Rectal smooth muscle tissue (tissue), 1 donor: ENCODE results near the gene SRD5A1.

Experiments
- H3K27ac ChIP-seq: one replicate; pipeline ENCODE4 v1.7.0; 2013; ENCODE audit warnings: low read depth, low read length, inconsistent platforms
- H3K27me3 ChIP-seq: one replicate; pipeline ENCODE4 v1.7.0; 2013; ENCODE audit warnings: low read length; ENCODE audit not compliant: control insufficient read depth, insufficient read depth
- H3K36me3 ChIP-seq: one replicate; pipeline ENCODE4 v1.7.0; 2013; ENCODE audit warnings: low read length; ENCODE audit not compliant: control insufficient read depth, insufficient read depth
- H3K4me1 ChIP-seq: one replicate; pipeline ENCODE4 v1.7.0; 2013; ENCODE audit warnings: low read length; ENCODE audit not compliant: control insufficient read depth, insufficient read depth
- H3K4me3 ChIP-seq: one replicate; pipeline ENCODE4 v1.7.0; 2013; ENCODE audit warnings: low read length
- H3K9ac ChIP-seq: one replicate; pipeline ENCODE4 v1.7.0; 2013; ENCODE audit warnings: low read length

The SRD5A1 gene

DNA sequence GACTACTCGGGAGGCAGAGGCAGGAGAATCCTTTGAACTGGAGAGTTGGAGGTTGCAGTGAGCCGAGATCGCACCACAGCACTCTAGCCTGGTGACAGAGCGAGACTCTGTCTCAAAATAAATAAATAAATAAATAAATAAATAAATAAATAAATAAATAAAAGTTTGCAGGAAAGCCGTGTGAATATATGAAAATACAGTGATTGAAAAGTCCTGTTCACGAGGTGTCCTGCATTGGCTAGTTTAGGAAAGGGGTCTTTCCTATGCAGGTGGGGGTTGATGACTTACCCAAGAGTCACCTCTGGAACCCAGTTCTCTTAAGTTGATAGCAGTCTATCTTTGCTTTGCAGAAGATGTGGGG is 87.3 kb downstream of the SRD5A1 start:
- no peaks in the 10 kb centered on the region for H3K36me3 ChIP-seq
- H3K9ac ChIP-seq, result no peak overlapping the region
- no peak overlapping the region for H3K4me3 ChIP-seq
- no peaks in the 10 kb centered on the region for H3K27me3 ChIP-seq
- H3K4me1 ChIP-seq, result peaks cover 25% of the 10 kb centered on the region
- H3K27ac ChIP-seq, result no peak overlapping the region

DNA sequence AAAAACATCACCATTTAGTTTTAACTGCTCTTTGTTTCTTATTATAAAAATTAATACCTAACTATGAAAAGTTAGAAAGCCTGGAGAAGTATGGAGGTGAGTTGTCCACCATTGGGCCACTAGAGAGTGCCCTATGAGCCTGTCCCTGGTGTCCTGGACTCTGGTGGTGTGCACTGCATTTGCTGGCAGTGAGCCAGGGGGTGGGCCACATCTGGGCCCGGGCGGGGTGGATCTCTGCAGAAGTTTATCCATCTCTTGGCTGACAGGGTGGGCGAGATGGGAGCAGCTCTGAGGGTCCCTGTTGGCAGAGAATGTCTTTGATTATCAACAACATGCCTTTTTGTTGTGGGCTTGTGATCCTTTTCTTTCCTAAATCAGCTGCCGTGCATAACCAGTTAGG is 88.2 kb downstream of the SRD5A1 start:
- Histone ChIP-seq H3K36me3 (no peaks in the 10 kb centered on the region), H3K9ac (no peak overlapping the region), H3K27ac (peak overlapping the region; percentile 31), H3K27me3 (no peaks in the 10 kb centered on the region), H3K4me3 (peak overlapping the region; percentile 6), H3K4me1 (peaks cover 19% of the 10 kb centered on the region)

DNA sequence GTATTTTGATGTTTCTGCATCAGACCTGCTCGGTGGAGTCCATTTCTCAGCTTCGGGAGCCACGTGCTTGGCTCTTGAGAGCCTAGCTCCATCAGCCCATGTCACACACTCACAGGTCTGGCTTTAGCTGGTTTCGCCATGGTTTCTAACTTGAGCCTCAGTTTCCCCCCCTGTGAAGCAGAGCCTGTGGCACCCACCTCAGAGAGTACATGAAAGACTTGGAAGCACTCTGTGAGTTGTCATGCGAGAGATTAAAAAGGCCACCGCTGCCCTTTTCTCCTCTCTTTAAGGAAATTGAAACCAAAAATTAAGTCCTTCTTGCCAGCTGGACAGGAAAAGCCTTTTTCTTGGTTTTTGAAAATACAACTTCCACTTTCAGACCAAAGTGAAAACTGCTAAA is 88.8 kb downstream of the SRD5A1 start:
- H3K9ac ChIP-seq, result no peak overlapping the region
- peak overlapping the region; percentile 6 for H3K4me3 ChIP-seq
- no peaks in the 10 kb centered on the region for H3K36me3 ChIP-seq
- no peaks in the 10 kb centered on the region for H3K27me3 ChIP-seq
- H3K4me1 ChIP-seq, result peaks cover 13% of the 10 kb centered on the region
- peak overlapping the region; percentile 31 for H3K27ac ChIP-seq

DNA sequence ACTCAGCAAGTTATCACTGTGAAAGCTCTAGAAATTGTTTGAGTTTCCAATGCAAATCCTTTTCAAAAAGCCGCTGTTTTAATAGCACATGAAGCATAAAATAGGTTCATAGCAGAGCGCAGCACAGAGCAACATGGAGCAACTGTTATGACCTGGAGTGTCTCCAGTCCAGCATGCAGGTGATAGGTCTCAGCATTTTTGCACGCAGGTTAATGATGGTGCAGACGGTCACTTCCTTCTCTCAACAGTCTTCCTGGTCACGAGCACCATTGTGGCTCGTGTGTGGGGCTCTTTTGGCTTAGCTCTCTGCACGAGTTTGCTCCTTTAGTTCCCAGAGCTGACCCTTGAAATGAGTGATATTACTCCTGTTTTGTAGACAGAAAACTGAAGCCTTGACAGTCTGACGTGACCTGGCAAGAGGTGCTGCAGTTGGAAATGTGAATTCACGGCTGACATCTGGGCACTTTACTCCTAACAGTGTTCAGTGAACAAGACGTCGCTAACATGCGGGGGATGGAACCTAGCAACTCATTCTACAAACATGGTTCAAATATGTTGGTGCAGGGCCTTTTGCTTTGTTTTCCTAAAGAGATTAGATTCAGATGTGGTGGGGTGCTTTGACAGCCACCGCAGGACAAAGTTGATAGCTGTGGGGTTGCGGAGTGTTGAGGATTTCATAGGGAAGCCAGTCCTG is 90.0 kb downstream of the SRD5A1 start:
- H3K4me1 ChIP-seq, result peaks cover 11% of the 10 kb centered on the region

DNA sequence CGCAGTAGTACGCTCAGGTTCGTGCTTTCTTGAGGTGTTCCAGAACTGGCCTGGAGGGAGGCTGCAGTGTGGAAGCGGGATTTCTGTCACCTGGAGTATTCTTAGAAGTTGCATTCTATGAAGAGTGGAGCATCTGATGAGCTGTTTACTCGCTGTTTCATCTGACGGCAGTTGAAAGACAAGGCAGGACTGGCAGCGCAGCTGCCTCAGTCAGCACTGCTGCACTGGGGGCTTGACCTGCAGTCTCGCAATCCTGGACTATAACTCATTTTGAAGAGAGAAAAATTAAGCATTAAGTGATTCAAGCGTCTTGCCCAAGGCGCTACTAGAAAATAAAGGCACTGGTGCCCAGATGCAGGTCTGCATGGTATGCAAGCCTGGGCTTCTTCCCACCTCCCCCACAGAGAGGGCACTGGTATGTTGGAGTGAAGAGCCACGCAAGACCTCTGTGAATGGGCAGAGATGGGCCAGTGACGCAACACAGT is 90.6 kb downstream of the SRD5A1 start:
- Histone ChIP-seq H3K27me3 (no peaks in the 10 kb centered on the region), H3K27ac (no peak overlapping the region), H3K36me3 (no peaks in the 10 kb centered on the region), H3K9ac (no peak overlapping the region), H3K4me1 (peaks cover 11% of the 10 kb centered on the region), H3K4me3 (no peak overlapping the region)

More for the DNA sequence above, 90.0 kb downstream of the SRD5A1 start:
- H3K27me3 ChIP-seq, result no peaks in the 10 kb centered on the region
- H3K4me3 ChIP-seq, result no peak overlapping the region
- no peak overlapping the region for H3K27ac ChIP-seq
- H3K9ac ChIP-seq, result no peak overlapping the region
- no peaks in the 10 kb centered on the region for H3K36me3 ChIP-seq
